Spleen (tissue), 11 donors: ENCODE results near the gene SEMA5A. TPM values are rescaled to one million over a fixed set of nuclear protein-coding genes. Genes with fewer than 3 reads are reported as not detected.

Source experiments
- DNase-seq: peaks from one replicate; pipeline ENCODE4 v3.0.0-alpha.2; 2020
- H3K27ac ChIP-seq, 8 donors: fragments of 200-600 bp; sonication (generic) in 7 of 8; 1 replicate in 4 of 8; 2 replicates in 4 of 8; pipeline versions ENCODE4 v1.5.0 to v1.8.0; 2016 to 2021; ENCODE audit warnings: inconsistent platforms in 4 of 8, mild to moderate bottlenecking in 4 of 8, moderate library complexity in 1 of 8
- H3K27me3 ChIP-seq, 7 donors: fragments of 200-600 bp; sonication (generic) in 6 of 7; replicated peaks in 1 of 7; 1 replicate in 4 of 7; 2 replicates in 3 of 7; pipeline versions ENCODE4 v1.5.0 to v1.8.0; 2016 to 2021; ENCODE audit warnings: inconsistent platforms in 3 of 7, mild to moderate bottlenecking in 1 of 7
- H3K36me3 ChIP-seq, 6 donors: fragments of 200-600 bp; sonication (generic) in 5 of 6; 1 replicate in 4 of 6; 2 replicates in 2 of 6; pipeline versions ENCODE4 v1.5.0 to v1.8.0; 2016 to 2021; ENCODE audit warnings: inconsistent platforms in 2 of 6
- H3K4me1 ChIP-seq, 6 donors: fragments of 200-600 bp; sonication (generic) in 5 of 6; 1 replicate in 3 of 6; 2 replicates in 3 of 6; pipeline versions ENCODE4 v1.5.0 to v1.8.0; 2016 to 2021; ENCODE audit warnings: inconsistent platforms in 3 of 6
- H3K4me3 ChIP-seq, 8 donors: fragments of 200-600 bp; sonication (generic) in 7 of 8; 1 replicate in 4 of 8; 2 replicates in 4 of 8; pipeline versions ENCODE4 v1.5.0 to v1.8.0; 2016 to 2021; ENCODE audit warnings: inconsistent platforms in 4 of 8, mild to moderate bottlenecking in 4 of 8, moderate library complexity in 2 of 8
- H3K9me3 ChIP-seq, 8 donors: fragments of 200-600 bp; sonication (generic) in 7 of 8; 1 replicate in 4 of 8; 2 replicates in 4 of 8; pipeline versions ENCODE4 v1.5.0 to v1.8.0; 2016 to 2021; ENCODE audit warnings: inconsistent platforms in 4 of 8
- POLR2A ChIP-seq, 3 donors: fragments of 450-650 bp; IDR thresholded peaks; one replicate each; pipeline ENCODE4 v1.5.1; 2017; ENCODE audit warnings: antibody characterized with exemption in 3 of 3, mild to moderate bottlenecking in 1 of 3
- POLR2AphosphoS5 ChIP-seq, 3 donors: sonication (generic); formaldehyde crosslinking; IDR thresholded peaks; one replicate each; pipeline ENCODE4 v1.5.1; 2017; ENCODE audit warnings: antibody characterized with exemption in 3 of 3
- WGBS, 5 donors: extraction: QIAGEN DNeasy Blood & Tissue Kit in 3 of 5; methylation state at CpG; one replicate each; pipeline versions ENCODE4 v1.1.5 to v1.1.7; 2013 to 2018; 5-methylcytosine and 5-hydroxymethylcytosine counted together
- intact Hi-C: fragments of 100-400 bp; cut with DNase I; formaldehyde crosslinking; loops from one replicate; pipeline ENCODE4 v1.15.0; 2023; ENCODE audit warnings: low total_unique reads
- microRNA-seq, 3 donors: library from miRNA; unstranded; fragments of <30 nt; microRNA quantifications; one replicate each; pipeline versions ENCODE4 to v1.1.0, GENCODE V29; 2019 to 2020
- polyA plus RNA-seq, 3 donors: library from polyadenylated mRNA; stranded (reverse); fragments of 200-250 nt; gene quantifications; one replicate each; pipeline ENCODE4 v1.2.1, GENCODE V29; 2013
- small RNA-seq, 4 donors: library from RNA; depleted of rRNA; stranded (forward); fragments of <200 nt; gene quantifications; one replicate each; pipeline ENCODE3, GENCODE V24; 2016
- total RNA-seq, 7 donors: library from RNA; depleted of rRNA in 3 of 7; stranded (reverse); fragments of >200 nt in 3 of 7; fragmentation: NEBNext Ultra II Directional in 4 of 7; extraction: Animal tissue kit (Norgen Biotek cat#: 25700) in 4 of 7; gene quantifications; one replicate each; pipeline versions ENCODE4 v1.1.0 to v1.2.1, GENCODE V29; 2016 to 2021
- TF ChIP-seq, protein P1 (sequence below), 11 experiments: fragments of 200-600 bp in 7 of 11; fragments of 450-650 bp in 4 of 11; sonication (generic) in 4 of 11; IDR thresholded peaks in 8 of 11; conservative IDR thresholded peaks in 3 of 11; 1 replicate in 7 of 11; 2 replicates in 4 of 11; pipeline versions ENCODE4 v1.4.0 to v1.8.0; 2016 to 2021; ENCODE audit warnings: antibody characterized with exemption in 11 of 11, inconsistent platforms in 4 of 11, mild to moderate bottlenecking in 1 of 11
- donor health status: healthy with polysubstance abuse.
- donor health status: DM: no; HTN: no; CAD: no; lungs with moderate emphysema.
- donor health status: DM: no; HTN: no; CAD: no.
- donor health status: Bipolar disorder and iron deficiency.
- donor health status: healthy.
- donor health status: DM: no; HTN: no; CAD: no.
- donor health status: DM: yes; HTN: yes; CAD: no.

Gene SEMA5A
- total and polyA plus RNA-seq, 10 donors = 1.4 to 30.9 (median 13.1) TPM

DNA sequence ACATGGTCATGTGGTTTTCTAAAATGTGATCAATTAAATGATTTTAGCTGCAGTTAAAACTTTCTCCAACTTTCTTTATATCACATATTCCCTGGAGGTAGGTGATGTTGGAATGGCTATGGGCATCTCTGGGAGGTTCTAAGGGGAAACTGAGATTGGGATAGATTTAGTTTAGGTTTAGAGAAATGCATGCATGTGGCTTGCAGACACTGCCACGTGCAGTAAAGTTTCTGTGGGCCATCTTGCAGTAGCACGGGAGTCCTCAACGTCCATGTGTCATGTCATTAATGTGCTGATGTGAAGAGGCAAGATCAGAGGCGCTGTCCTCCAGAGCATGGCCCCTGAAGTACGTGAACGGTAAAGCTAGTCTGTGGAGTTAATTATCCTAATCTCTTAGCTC lies 532.7 kb downstream of the SEMA5A start:
- TF ChIP-seq, protein P1, sequence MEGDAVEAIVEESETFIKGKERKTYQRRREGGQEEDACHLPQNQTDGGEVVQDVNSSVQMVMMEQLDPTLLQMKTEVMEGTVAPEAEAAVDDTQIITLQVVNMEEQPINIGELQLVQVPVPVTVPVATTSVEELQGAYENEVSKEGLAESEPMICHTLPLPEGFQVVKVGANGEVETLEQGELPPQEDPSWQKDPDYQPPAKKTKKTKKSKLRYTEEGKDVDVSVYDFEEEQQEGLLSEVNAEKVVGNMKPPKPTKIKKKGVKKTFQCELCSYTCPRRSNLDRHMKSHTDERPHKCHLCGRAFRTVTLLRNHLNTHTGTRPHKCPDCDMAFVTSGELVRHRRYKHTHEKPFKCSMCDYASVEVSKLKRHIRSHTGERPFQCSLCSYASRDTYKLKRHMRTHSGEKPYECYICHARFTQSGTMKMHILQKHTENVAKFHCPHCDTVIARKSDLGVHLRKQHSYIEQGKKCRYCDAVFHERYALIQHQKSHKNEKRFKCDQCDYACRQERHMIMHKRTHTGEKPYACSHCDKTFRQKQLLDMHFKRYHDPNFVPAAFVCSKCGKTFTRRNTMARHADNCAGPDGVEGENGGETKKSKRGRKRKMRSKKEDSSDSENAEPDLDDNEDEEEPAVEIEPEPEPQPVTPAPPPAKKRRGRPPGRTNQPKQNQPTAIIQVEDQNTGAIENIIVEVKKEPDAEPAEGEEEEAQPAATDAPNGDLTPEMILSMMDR (IDR thresholded peaks at IDR 0.05 in 8 of 11, conservative IDR thresholded peaks at IDR 0.05 in 3 of 11) = no peak
- WGBS, 5 donors = 83 to 90% (median 88%) methylated on average over 6 of the region's 6 CpGs
- DNase-seq = no peak

DNA sequence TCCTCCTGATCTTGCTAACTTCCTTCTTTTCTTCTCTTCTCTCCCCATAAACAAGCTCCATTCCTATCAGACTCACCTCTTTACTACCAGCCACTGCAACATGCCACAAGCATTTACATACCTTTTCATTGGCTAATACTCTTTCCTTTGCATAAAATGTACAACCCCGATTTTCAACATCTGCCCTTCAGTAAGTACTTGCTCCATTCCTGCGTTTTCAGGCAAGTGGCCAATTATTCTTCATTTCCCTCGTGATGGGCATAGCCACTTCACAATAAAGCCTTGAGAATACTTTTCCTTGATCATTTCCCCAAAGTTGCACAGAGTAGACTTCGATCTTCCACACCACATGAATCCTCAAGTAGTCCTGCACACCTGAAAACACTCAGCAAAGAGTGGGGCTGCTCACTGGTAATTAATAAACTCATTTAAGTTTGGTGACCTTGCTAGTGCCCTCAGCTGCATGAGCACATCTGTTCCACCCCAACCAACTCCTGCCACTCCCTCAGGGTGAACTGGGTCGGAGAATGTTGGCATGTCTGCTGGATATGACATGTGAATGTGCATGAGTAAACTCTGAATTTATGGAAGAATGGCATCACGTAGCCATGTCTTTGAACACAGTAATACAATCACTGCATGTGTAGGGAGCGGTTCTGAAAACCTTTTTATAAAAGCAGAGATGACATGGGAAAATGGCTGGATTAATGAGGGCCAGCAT lies 535.8 kb downstream of the SEMA5A start:
- no peak overlapping the region for H3K27ac ChIP-seq
- WGBS, 5 donors = 56 to 80% (median 66%) methylated on average over 7 of the region's 7 CpGs
- H3K4me1 ChIP-seq = peaks cover 0 to 5% (median 0%) of the 10 kb centered on the region in 6 donors
- H3K36me3 ChIP-seq = no peaks in the 10 kb centered on the region
- TF ChIP-seq POLR2AphosphoS5 (IDR thresholded peaks at IDR 0.05) (no peak), POLR2A (IDR thresholded peaks at IDR 0.05) (no peak)
- TF ChIP-seq, protein P1 (IDR thresholded peaks at IDR 0.05 in 8 of 11, conservative IDR thresholded peaks at IDR 0.05 in 3 of 11) = no peak
- no peak for DNase-seq
- no peaks in the 10 kb centered on the region for H3K27me3 ChIP-seq
- intact Hi-C loops = no loop called here
- H3K4me3 ChIP-seq = no peak overlapping the region
- no peaks in the 10 kb centered on the region for H3K9me3 ChIP-seq

More for the DNA sequence above, 532.7 kb downstream of the SEMA5A start:
- H3K27ac ChIP-seq = no peak overlapping the region
- peaks cover 0 to 3% (median 0%) of the 10 kb centered on the region in 8 donors for H3K9me3 ChIP-seq
- no peaks in the 10 kb centered on the region for H3K27me3 ChIP-seq
- intact Hi-C loops = no loop called here
- H3K36me3 ChIP-seq = no peaks in the 10 kb centered on the region
- H3K4me3 ChIP-seq = no peak overlapping the region
- peaks cover 0 to 18% (median 3%) of the 10 kb centered on the region in 6 donors for H3K4me1 ChIP-seq

DNA sequence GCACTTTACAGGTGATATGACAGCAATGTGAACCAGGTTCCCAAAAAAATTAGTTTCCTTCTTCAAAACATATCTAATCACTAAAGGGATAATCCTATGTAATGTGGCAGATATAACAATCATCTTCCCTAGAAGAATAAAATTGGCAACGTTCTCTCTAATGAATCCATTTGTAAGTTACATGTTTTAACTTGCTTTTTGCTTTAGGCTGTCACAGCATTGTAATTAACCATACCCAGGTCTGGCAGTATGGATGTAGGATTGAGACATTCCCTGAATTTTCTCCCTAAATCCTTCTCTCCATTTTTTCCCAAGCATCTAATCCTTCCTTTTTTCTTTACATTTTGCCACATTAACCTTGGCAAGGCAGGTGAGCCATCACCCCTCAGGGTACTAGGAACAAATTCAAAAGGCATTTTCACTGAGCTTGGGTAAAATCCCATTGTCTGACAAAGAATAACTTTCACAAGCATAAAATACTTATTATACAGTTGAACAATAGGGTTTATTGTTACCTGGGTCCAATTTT lies 548.3 kb downstream of the SEMA5A start:
- WGBS, 5 donors = 30 to 48% (median 42%) methylated on average over 1 of the region's 1 CpG
- no peak for TF ChIP-seq POLR2AphosphoS5 (IDR thresholded peaks at IDR 0.05)
- no peak for TF ChIP-seq POLR2A (IDR thresholded peaks at IDR 0.05)
- intact Hi-C loops = no loop called here
- no peak overlapping the region for H3K4me3 ChIP-seq
- no peaks in the 10 kb centered on the region for H3K27me3 ChIP-seq
- no peak overlapping the region for H3K27ac ChIP-seq
- H3K9me3 ChIP-seq = peaks cover 0 to 12% (median 0%) of the 10 kb centered on the region in 8 donors
- no peaks in the 10 kb centered on the region for H3K36me3 ChIP-seq
- no peak for DNase-seq
- H3K4me1 ChIP-seq = no peaks in the 10 kb centered on the region

DNA sequence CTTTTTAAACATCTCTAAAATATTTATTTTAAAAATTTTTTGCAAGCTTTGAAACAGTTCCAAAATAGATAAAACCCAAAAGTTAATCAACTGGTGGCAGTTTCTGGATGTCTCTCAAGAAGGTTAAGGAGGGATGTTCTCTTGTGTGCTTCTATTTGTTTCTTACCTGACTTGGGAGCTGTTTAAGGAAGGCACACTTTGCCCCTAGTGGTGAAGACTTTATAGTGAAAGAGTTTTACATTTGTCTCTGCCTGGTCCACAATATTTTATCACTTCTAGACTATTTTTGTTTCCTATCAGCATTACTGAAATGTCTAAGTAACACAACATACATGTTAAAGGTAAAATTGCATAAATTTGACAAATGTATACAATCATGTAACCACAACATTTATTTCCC lies 552.8 kb downstream of the SEMA5A start:
- intact Hi-C loops = no loop called here
- H3K4me1 ChIP-seq = no peaks in the 10 kb centered on the region
- no peak overlapping the region for H3K4me3 ChIP-seq

More for the DNA sequence above, 552.8 kb downstream of the SEMA5A start:
- H3K9me3 ChIP-seq = peaks cover 0 to 12% (median 2%) of the 10 kb centered on the region in 8 donors
- H3K27me3 ChIP-seq = no peaks in the 10 kb centered on the region
- no peak for DNase-seq
- no peak overlapping the region for H3K27ac ChIP-seq
- no peaks in the 10 kb centered on the region for H3K36me3 ChIP-seq
- TF ChIP-seq POLR2AphosphoS5 (IDR thresholded peaks at IDR 0.05) = no peak
- TF ChIP-seq, protein P1 (IDR thresholded peaks at IDR 0.05 in 8 of 11, conservative IDR thresholded peaks at IDR 0.05 in 3 of 11) = no peak
- no peak for TF ChIP-seq POLR2A (IDR thresholded peaks at IDR 0.05)

Small RNA genes within 50 kb of the gene (microRNA-seq; reads per million reads assigned to microRNA genes)
- 5.1 to 9.3 (median 7.0) reads per million in 3 donors for gene MIR4636

Small RNA genes within 50 kb of the gene (small RNA-seq; reads per million reads assigned to genes)
- gene MIR4636 (0 to 0.28 (median 0.03) reads per million in 4 donors), gene SNORD123 (60.9 to 117 (median 85.8) reads per million in 4 donors)

Other genes starting within 250 kb of the SEMA5A start
- gene TAS2R1, start 84.3 kb upstream of the SEMA5A start, total RNA-seq = not detected
- under 1 TPM in 1 of 3 donors, not detected in 2; 0.17 TPM for gene TAS2R1, start 84.3 kb upstream of the SEMA5A start, polyA plus RNA-seq